HepG2 (cell line): ENCODE results near the gene TXLNA.

ENCODE experiments used
- GABPB1 ChIP-seq: IDR thresholded peaks from 2 replicates; pipeline ENCODE4 v1.6.1; 2016; ENCODE audit warnings: mild to moderate bottlenecking, missing genetic modification reagents, moderate library complexity, missing compliant biosample characterization
- POLR2AphosphoS5 ChIP-seq: IDR thresholded peaks from 2 replicates; pipeline ENCODE4 v1.6.1; 2012; ENCODE audit warnings: low read depth, low read length
- SMAD9 ChIP-seq: sonication (generic); formaldehyde crosslinking; IDR thresholded peaks from 2 replicates; pipeline ENCODE4 v1.5.1; 2020; ENCODE audit warnings: mild to moderate bottlenecking, missing genetic modification reagents

- TF ChIP-seq GABPB1 = no peak
- TF ChIP-seq SMAD9 (CRISPR knock-in tag) = no peak
- no peak for TF ChIP-seq POLR2AphosphoS5
Measured at GRCh38 chr1:32204943-32205361, 25.5 kb downstream of the TXLNA start.
